ENCODE results near the gene C17orf58. TPM values are rescaled to one million over a fixed set of nuclear protein-coding genes. Genes with fewer than 3 reads are reported as not detected.
A peak's percentile ranks its signal among the peaks of the same experiment; 100 is the strongest.

The C17orf58 gene
- total and polyA plus RNA-seq, 9 of the 15 experiments (the other 6 are each of a cell fraction or from before 2014, with no cell fraction given): 8.6 to 37.4 (median 27.6) TPM

DNA sequence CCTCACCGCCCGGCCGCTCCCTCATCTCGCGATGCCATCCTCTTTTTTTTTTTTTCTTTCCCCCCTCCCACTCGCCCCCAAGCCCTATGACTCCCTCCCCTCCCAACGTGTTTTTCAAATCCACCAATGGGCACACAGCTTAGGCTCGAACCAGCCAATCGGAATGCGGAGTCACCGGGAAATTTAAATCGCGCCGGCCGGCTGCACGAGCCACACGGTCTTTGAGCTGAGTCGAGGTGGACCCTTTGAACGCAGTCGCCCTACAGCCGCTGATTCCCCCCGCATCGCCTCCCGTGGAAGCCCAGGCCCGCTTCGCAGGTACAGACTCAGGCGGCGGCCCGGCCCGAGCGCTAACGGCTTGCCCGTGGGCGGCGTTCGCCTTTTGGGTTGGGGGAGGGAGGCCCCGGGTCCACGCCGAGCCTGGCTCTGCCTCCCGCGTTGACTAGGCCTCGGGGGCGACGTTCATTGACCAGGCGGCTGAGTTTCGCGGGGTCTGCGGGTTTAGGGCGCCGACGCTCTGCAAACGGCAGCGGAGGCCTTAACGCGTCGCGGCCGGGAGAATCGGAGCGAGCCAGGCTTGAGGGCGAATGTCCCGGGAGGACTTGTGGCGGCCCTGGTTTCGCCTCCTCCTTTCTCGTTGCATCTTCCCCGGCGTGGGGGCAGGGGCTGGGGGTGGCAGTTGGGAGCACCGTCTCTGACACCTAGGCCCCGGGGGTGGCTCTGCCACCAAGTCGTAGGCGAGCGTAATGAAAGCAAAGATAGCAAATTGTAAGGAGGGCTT is 39.4 kb upstream of the C17orf58 start, which contains the start of gene KPNA2 (continued):
- no peak; the same call in 1 of the 2 replicates for TF ChIP-seq CHAMP1 (IDR thresholded peaks at IDR 0.05)
- TF ChIP-seq NCOR1 (IDR thresholded peaks at IDR 0.05): peak; percentile 45; the same call in 1 of the 2 replicates
- no peak for TF ChIP-seq GABPB2 (CRISPR knock-in tag; conservative IDR thresholded peaks at IDR 0.05)
- TF ChIP-seq, protein P1, sequence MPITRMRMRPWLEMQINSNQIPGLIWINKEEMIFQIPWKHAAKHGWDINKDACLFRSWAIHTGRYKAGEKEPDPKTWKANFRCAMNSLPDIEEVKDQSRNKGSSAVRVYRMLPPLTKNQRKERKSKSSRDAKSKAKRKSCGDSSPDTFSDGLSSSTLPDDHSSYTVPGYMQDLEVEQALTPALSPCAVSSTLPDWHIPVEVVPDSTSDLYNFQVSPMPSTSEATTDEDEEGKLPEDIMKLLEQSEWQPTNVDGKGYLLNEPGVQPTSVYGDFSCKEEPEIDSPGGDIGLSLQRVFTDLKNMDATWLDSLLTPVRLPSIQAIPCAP (CRISPR knock-in tag; IDR thresholded peaks at IDR 0.05; ENCODE audit: borderline replicate concordance): no peak
- no peak for TF ChIP-seq ZNF253 (CRISPR knock-in tag; conservative IDR thresholded peaks at IDR 0.05)
- TF ChIP-seq, protein P2, sequence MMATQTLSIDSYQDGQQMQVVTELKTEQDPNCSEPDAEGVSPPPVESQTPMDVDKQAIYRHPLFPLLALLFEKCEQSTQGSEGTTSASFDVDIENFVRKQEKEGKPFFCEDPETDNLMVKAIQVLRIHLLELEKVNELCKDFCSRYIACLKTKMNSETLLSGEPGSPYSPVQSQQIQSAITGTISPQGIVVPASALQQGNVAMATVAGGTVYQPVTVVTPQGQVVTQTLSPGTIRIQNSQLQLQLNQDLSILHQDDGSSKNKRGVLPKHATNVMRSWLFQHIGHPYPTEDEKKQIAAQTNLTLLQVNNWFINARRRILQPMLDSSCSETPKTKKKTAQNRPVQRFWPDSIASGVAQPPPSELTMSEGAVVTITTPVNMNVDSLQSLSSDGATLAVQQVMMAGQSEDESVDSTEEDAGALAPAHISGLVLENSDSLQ (IDR thresholded peaks at IDR 0.05): no peak
- peak; percentile 79 for TF ChIP-seq TOE1 (IDR thresholded peaks at IDR 0.05; ENCODE audit: borderline replicate concordance)
- TF ChIP-seq TOE1 (CRISPR knock-in tag; IDR thresholded peaks at IDR 0.05; ENCODE audit: borderline replicate concordance, low read depth): peak; percentile 88
- TF ChIP-seq, protein P3, sequence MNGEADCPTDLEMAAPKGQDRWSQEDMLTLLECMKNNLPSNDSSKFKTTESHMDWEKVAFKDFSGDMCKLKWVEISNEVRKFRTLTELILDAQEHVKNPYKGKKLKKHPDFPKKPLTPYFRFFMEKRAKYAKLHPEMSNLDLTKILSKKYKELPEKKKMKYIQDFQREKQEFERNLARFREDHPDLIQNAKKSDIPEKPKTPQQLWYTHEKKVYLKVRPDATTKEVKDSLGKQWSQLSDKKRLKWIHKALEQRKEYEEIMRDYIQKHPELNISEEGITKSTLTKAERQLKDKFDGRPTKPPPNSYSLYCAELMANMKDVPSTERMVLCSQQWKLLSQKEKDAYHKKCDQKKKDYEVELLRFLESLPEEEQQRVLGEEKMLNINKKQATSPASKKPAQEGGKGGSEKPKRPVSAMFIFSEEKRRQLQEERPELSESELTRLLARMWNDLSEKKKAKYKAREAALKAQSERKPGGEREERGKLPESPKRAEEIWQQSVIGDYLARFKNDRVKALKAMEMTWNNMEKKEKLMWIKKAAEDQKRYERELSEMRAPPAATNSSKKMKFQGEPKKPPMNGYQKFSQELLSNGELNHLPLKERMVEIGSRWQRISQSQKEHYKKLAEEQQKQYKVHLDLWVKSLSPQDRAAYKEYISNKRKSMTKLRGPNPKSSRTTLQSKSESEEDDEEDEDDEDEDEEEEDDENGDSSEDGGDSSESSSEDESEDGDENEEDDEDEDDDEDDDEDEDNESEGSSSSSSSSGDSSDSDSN (IDR thresholded peaks at IDR 0.05; ENCODE audit: borderline replicate concordance in 1 of 2, low read depth in 2 of 2, low read length in 2 of 2): 0 out of 4 replicates have a peak, but pooled peaks of 1 of the 2 experiments have one; percentile 54
- TF ChIP-seq HMBOX1 (IDR thresholded peaks at IDR 0.05): no peak
- no peak for TF ChIP-seq ZNF408 (CRISPR knock-in tag; IDR thresholded peaks at IDR 0.05; ENCODE audit: low read depth)
- TF ChIP-seq, protein P4, sequence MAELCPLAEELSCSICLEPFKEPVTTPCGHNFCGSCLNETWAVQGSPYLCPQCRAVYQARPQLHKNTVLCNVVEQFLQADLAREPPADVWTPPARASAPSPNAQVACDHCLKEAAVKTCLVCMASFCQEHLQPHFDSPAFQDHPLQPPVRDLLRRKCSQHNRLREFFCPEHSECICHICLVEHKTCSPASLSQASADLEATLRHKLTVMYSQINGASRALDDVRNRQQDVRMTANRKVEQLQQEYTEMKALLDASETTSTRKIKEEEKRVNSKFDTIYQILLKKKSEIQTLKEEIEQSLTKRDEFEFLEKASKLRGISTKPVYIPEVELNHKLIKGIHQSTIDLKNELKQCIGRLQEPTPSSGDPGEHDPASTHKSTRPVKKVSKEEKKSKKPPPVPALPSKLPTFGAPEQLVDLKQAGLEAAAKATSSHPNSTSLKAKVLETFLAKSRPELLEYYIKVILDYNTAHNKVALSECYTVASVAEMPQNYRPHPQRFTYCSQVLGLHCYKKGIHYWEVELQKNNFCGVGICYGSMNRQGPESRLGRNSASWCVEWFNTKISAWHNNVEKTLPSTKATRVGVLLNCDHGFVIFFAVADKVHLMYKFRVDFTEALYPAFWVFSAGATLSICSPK (IDR thresholded peaks at IDR 0.05; ENCODE audit: borderline replicate concordance): no peak
- peak in 1 of 2 experiments; percentile 36; a peak in 1 of 4 replicates for TF ChIP-seq FOXK2 (conservative IDR thresholded peaks at IDR 0.05 in 1 of 2, IDR thresholded peaks at IDR 0.05 in 1 of 2; ENCODE audit: low read depth in 2 of 2)
- TF ChIP-seq NONO (IDR thresholded peaks at IDR 0.05; ENCODE audit: low read depth in 2 of 2, low read length in 1 of 2): peak; percentile 38 to 57; a peak in 2 of 4 replicates
- TF ChIP-seq ZNF263 (CRISPR knock-in tag; IDR thresholded peaks at IDR 0.05; ENCODE audit: borderline replicate concordance): peak; percentile 72; the same call in 1 of the 2 replicates
